Activated CD8-positive, alpha-beta T cell treated with anti-CD3 and anti-CD28 coated beads for 36 hours (primary cell): Measurements from ENCODE around the gene ZMYND8. TPM values are rescaled to one million over a fixed set of nuclear protein-coding genes. Genes with fewer than 3 reads are reported as not detected.
"Not testable (repeated sequence)": the region's sequence is repeated elsewhere in the genome, so short reads cannot be mapped to it uniquely, and the experiment has no call there.

ENCODE experiments used
- ATAC-seq: fragments of 200-7000 bp; cut with Tn5 transposase; one replicate; pipeline ENCODE4 v1.10.0; 2021; ENCODE audit warnings: mild to moderate bottlenecking, moderate library complexity
- CTCF ChIA-PET: fragments of 350-600 bp; sonication (Branson Sonifier 250); formaldehyde crosslinking; loops from one replicate; lab custom pipeline; 2021; ENCODE audit warnings: antibody characterized with exemption; lab: Charles Lee
- POLR2A ChIA-PET: fragments of 350-600 bp; sonication (Branson Sonifier 250); formaldehyde crosslinking; loops from one replicate; lab custom pipeline; 2021; ENCODE audit warnings: antibody characterized with exemption; lab: Charles Lee
- DNase-seq: peaks from one replicate; pipeline ENCODE4 v3.0.0-alpha.2; 2020
- H3K27ac Mint-ChIP-seq: one replicate; pipeline ENCODE4 v1.8.0; 2021; ENCODE audit warnings: mild to moderate bottlenecking, mixed read lengths
- H3K27me3 Mint-ChIP-seq: one replicate; pipeline ENCODE4 v1.8.0; 2021; ENCODE audit warnings: mixed read lengths
- H3K36me3 Mint-ChIP-seq: one replicate; pipeline ENCODE4 v1.8.0; 2021; ENCODE audit warnings: low read depth, mixed read lengths
- H3K4me1 Mint-ChIP-seq: one replicate; pipeline ENCODE4 v1.8.0; 2021; ENCODE audit warnings: low read depth, mixed read lengths
- H3K4me3 Mint-ChIP-seq: one replicate; pipeline ENCODE4 v1.8.0; 2021; ENCODE audit warnings: mild to moderate bottlenecking, moderate library complexity, mixed read lengths
- H3K9me3 Mint-ChIP-seq: one replicate; pipeline ENCODE4 v1.8.0; 2021; ENCODE audit warnings: mixed read lengths
- CTCF ChIP-seq: fragments of 200-600 bp; IDR thresholded peaks from one replicate; pipeline ENCODE4 v1.8.0; 2022; ENCODE audit warnings: antibody characterized with exemption, mild to moderate bottlenecking
- intact Hi-C: fragments of 100-400 bp; cut with micrococcal nuclease; formaldehyde crosslinking; loops from one replicate; pipeline ENCODE4 v1.10.0; 2022
- total RNA-seq, 2 experiments: library from RNA; stranded (reverse); gene quantifications; one replicate each; pipeline ENCODE4 v1.2.3, GENCODE V29; 2021

ZMYND8 gene
- total RNA-seq, 2 experiments from 2014 or later: 31.9 to 33.4 TPM

- Mint-ChIP-seq H3K9me3 (no peaks in the 10 kb centered on the region), H3K27me3 (no peaks in the 10 kb centered on the region), H3K4me3 (no peak overlapping the region), H3K36me3 (peaks cover 31% of the 10 kb centered on the region), H3K27ac (no peak overlapping the region), H3K4me1 (no peaks in the 10 kb centered on the region)
- DNase-seq (no peak), ATAC-seq (no peak)
- TF ChIP-seq CTCF: no peak
- ChIA-PET POLR2A (no interaction called here), CTCF (interaction anchor here (0.7 to 3.9 kb wide), 5 partner anchors 22 to 358 kb away, joined by 3 to 25 read pairs (median 3); no protein-coding TSS in a partner anchor)
- intact Hi-C loops: no loop called here
Observed at GRCh38 chr20:47241345-47241781, 115.1 kb downstream of the ZMYND8 start.

- H3K4me1 Mint-ChIP-seq, POLR2A ChIA-PET, H3K4me3 Mint-ChIP-seq, H3K27ac Mint-ChIP-seq, H3K27me3 Mint-ChIP-seq, intact Hi-C loops, H3K9me3 Mint-ChIP-seq, ATAC-seq, DNase-seq: not testable (repeated sequence)
- peaks cover 27% of the 10 kb centered on the region for H3K36me3 Mint-ChIP-seq
- CTCF ChIA-PET: interaction anchor here (1.5 to 3.9 kb wide), 2 partner anchors 44 to 144 kb away, joined by 3 to 25 read pairs; no protein-coding TSS in a partner anchor
Observed at GRCh38 chr20:47240096-47240495, 116.4 kb downstream of the ZMYND8 start.

GRCh38 chr20:47239719-47240067, 116.8 kb downstream of the ZMYND8 start:
- Mint-ChIP-seq H3K4me1 (no peaks in the 10 kb centered on the region), H3K36me3 (peaks cover 27% of the 10 kb centered on the region)

GRCh38 chr20:47238780-47239718, 117.5 kb downstream of the ZMYND8 start:
- Mint-ChIP-seq H3K4me3 (no peak overlapping the region), H3K27ac (no peak overlapping the region), H3K36me3 (peaks cover 31% of the 10 kb centered on the region), H3K4me1 (no peaks in the 10 kb centered on the region), H3K9me3 (no peaks in the 10 kb centered on the region), H3K27me3 (no peaks in the 10 kb centered on the region)
- intact Hi-C loops: no loop called here
- ChIA-PET POLR2A (no interaction called here), CTCF (interaction anchor here (2.0 kb wide), 1 partner anchor 145 kb away, joined by 5 read pairs; no protein-coding TSS in a partner anchor)
- DNase-seq: no peak
- no peak for ATAC-seq
- no peak for TF ChIP-seq CTCF

More at GRCh38 chr20:47239719-47240067, 116.8 kb downstream of the ZMYND8 start:
- POLR2A ChIA-PET: no interaction called here
- no peak for TF ChIP-seq CTCF
- DNase-seq (no peak), ATAC-seq (no peak)
- CTCF ChIA-PET: no interaction called here
- no peaks in the 10 kb centered on the region for H3K9me3 Mint-ChIP-seq
- intact Hi-C loops: no loop called here
- H3K27ac Mint-ChIP-seq: no peak overlapping the region
- H3K27me3 Mint-ChIP-seq: no peaks in the 10 kb centered on the region
- no peak overlapping the region for H3K4me3 Mint-ChIP-seq

GRCh38 chr20:47237715-47238114, 118.8 kb downstream of the ZMYND8 start:
- POLR2A ChIA-PET: no interaction called here
- Mint-ChIP-seq H3K4me3 (no peak overlapping the region), H3K9me3 (no peaks in the 10 kb centered on the region), H3K36me3 (peaks cover 28% of the 10 kb centered on the region), H3K4me1 (no peaks in the 10 kb centered on the region), H3K27me3 (no peaks in the 10 kb centered on the region), H3K27ac (no peak overlapping the region)
- intact Hi-C loops: no loop called here
- no peak for DNase-seq
- ATAC-seq: no peak
- TF ChIP-seq CTCF: no peak
- CTCF ChIA-PET: interaction anchor here (2.0 kb wide), 1 partner anchor 146 kb away, joined by 5 read pairs; no protein-coding TSS in a partner anchor
